Keratinocyte (primary cell): ENCODE results near the gene CSMD2. TPM values are rescaled to one million over a fixed set of nuclear protein-coding genes. Genes with fewer than 3 reads are reported as not detected.

Experiments used
- DNase-seq: peaks from one replicate; pipeline ENCODE4 v3.0.0-alpha.2; 2011; ENCODE audit warnings: low read depth, missing footprints, low spot score
- FAIRE-seq: peaks from 2 replicates; lab custom pipeline; 2011; peaks lifted over from hg19 to GRCh38; lab: Jason Lieb, UNC
- H2AFZ ChIP-seq: 2 replicates; pipeline ENCODE4 v1.6.0; 2012; ENCODE audit warnings: low read length, control low read depth, inconsistent platforms; ENCODE audit not compliant: control insufficient read depth
- H3K27ac ChIP-seq: 2 replicates; pipeline ENCODE4 v1.5.1; 2011; ENCODE audit warnings: low read length; ENCODE audit not compliant: control insufficient read depth, insufficient read depth
- H3K27me3 ChIP-seq: 3 replicates; pipeline ENCODE4 v1.6.0; 2011; ENCODE audit warnings: low read length; ENCODE audit not compliant: control insufficient read depth, insufficient read depth; ENCODE audit errors: extremely low read depth
- H3K36me3 ChIP-seq, 2 experiments: 2 replicates in 1 of 2; 3 replicates in 1 of 2; pipeline ENCODE4 v1.5.1; 2011; ENCODE audit warnings: low read length in 2 of 2, mild to moderate bottlenecking in 1 of 2; ENCODE audit not compliant: control insufficient read depth in 2 of 2, insufficient read depth in 2 of 2; ENCODE audit errors: extremely low read depth in 1 of 2
- H3K4me1 ChIP-seq: 3 replicates; pipeline ENCODE4 v1.5.1; 2011; ENCODE audit warnings: low read length; ENCODE audit not compliant: control insufficient read depth, insufficient read depth; ENCODE audit errors: extremely low read depth
- H3K4me2 ChIP-seq: 3 replicates; pipeline ENCODE4 v1.6.0; 2011; ENCODE audit warnings: low read depth, low read length; ENCODE audit not compliant: control insufficient read depth, insufficient read depth; ENCODE audit errors: extremely low read depth
- H3K4me3 ChIP-seq, 3 experiments: fragments of 200-600 bp in 1 of 3; sonication (generic) in 1 of 3; 2 replicates in 2 of 3; 3 replicates in 1 of 3; pipeline ENCODE4 v1.5.1; 2011 to 2016; ENCODE audit warnings: low read length in 3 of 3, mild to moderate bottlenecking in 3 of 3, control low read depth in 2 of 3, inconsistent platforms in 1 of 3, low read depth in 1 of 3, mixed read lengths in 1 of 3, mixed run types in 1 of 3, moderate library complexity in 1 of 3; ENCODE audit not compliant: control insufficient read depth in 2 of 3, insufficient read depth in 2 of 3; ENCODE audit errors: extremely low read depth in 1 of 3
- H3K79me2 ChIP-seq: 2 replicates; pipeline ENCODE4 v1.6.0; 2012; ENCODE audit warnings: low read length; ENCODE audit not compliant: control insufficient read depth, insufficient read depth
- H3K9ac ChIP-seq: 3 replicates; pipeline ENCODE4 v1.6.0; 2011; ENCODE audit warnings: low read length; ENCODE audit not compliant: control insufficient read depth, insufficient read depth; ENCODE audit errors: extremely low read depth
- H3K9me1 ChIP-seq: 3 replicates; pipeline ENCODE4 v1.6.0; 2011; ENCODE audit warnings: low read length; ENCODE audit not compliant: control insufficient read depth, insufficient read depth; ENCODE audit errors: extremely low read depth
- H3K9me3 ChIP-seq: 2 replicates; pipeline ENCODE4 v1.5.1; 2012; ENCODE audit warnings: low read depth, low read length; ENCODE audit not compliant: control insufficient read depth
- H4K20me1 ChIP-seq: 3 replicates; pipeline ENCODE4 v1.6.0; 2011; ENCODE audit warnings: low read length; ENCODE audit not compliant: control insufficient read depth, insufficient read depth; ENCODE audit errors: extremely low read depth
- CTCF ChIP-seq, 3 experiments: IDR thresholded peaks in 1 of 3; conservative IDR thresholded peaks in 1 of 3; optimal IDR thresholded peaks in 1 of 3; 2 replicates in 2 of 3; 3 replicates in 1 of 3; pipeline versions ENCODE3 to v1.5.1; 2011; ENCODE audit warnings: low read length in 3 of 3, mild to moderate bottlenecking in 3 of 3, moderate library complexity in 2 of 3, control low read depth in 1 of 3, inconsistent platforms in 1 of 3; ENCODE audit not compliant: insufficient read depth in 2 of 3; ENCODE audit errors: extremely low read depth in 1 of 3
- EZH2 ChIP-seq: IDR thresholded peaks from one replicate; pipeline ENCODE4 v1.6.1; 2012; ENCODE audit warnings: inconsistent platforms, mild to moderate bottlenecking, low read length, moderate library complexity
- dilution Hi-C: fragments of 300-500 bp; cut with MboI; formaldehyde crosslinking; loops from one replicate; pipeline ENCODE4 v1.7.0; 2020; ENCODE audit warnings: low sequenced_read_pairs; ENCODE audit not compliant: extremely low pct_ligation_motif_present
- polyA plus RNA-seq, 5 experiments: library from polyadenylated mRNA; depleted of rRNA in 3 of 5; stranded (reverse) in 3 of 5; stranded (forward) in 1 of 5; unstranded in 1 of 5; fragments of >200 nt; gene quantifications; 1 replicate in 1 of 5; 2 replicates in 3 of 5; 3 replicates in 1 of 5; pipeline versions ENCODE4 v1.2.1 to v1.2.3, GENCODE V29; 2011 to 2012; ENCODE audit warnings: missing spikeins in 2 of 5, low read depth in 1 of 5, low replicate concordance in 1 of 5

CSMD2 gene
- polyA plus RNA-seq, 1 donor (not counting 4 experiments of a cell fraction or from before 2014, with no cell fraction given), result 2.0 TPM

GRCh38 chr1:33517596-33518250 is 647.3 kb downstream of the CSMD2 start:
- no peaks in the 10 kb centered on the region for H3K36me3 ChIP-seq
- H3K9ac ChIP-seq, result no peak overlapping the region
- no peaks in the 10 kb centered on the region for H3K79me2 ChIP-seq
- H4K20me1 ChIP-seq, result no peaks in the 10 kb centered on the region
- DNase-seq (no peak), FAIRE-seq (no peak)
- H3K9me3 ChIP-seq, result no peaks in the 10 kb centered on the region
- no peaks in the 10 kb centered on the region for H3K27me3 ChIP-seq
- H3K4me2 ChIP-seq, result no peak overlapping the region
- no peak overlapping the region for H3K27ac ChIP-seq
- dilution Hi-C loops, result no loop called here
- H2AFZ ChIP-seq, result no peak overlapping the region
- TF ChIP-seq EZH2 (no peak), CTCF (optimal IDR thresholded peaks at IDR 0.05 in 1 of 3, IDR thresholded peaks at IDR 0.05 in 1 of 3, conservative IDR thresholded peaks at IDR 0.05 in 1 of 3; ENCODE audit: extremely low read depth in 1 of 3, insufficient read depth in 2 of 3, low read length in 3 of 3) (no peak)
- no peak overlapping the region for H3K4me3 ChIP-seq
- no peaks in the 10 kb centered on the region for H3K4me1 ChIP-seq
- H3K9me1 ChIP-seq, result no peaks in the 10 kb centered on the region

GRCh38 chr1:33516891-33517567 is 648.0 kb downstream of the CSMD2 start:
- FAIRE-seq, result no peak
- Histone ChIP-seq H3K27me3 (no peaks in the 10 kb centered on the region), H4K20me1 (no peaks in the 10 kb centered on the region), H3K79me2 (no peaks in the 10 kb centered on the region), H3K4me3 (no peak overlapping the region), H2AFZ (no peak overlapping the region), H3K9me3 (no peaks in the 10 kb centered on the region), H3K9me1 (no peaks in the 10 kb centered on the region), H3K36me3 (no peaks in the 10 kb centered on the region), H3K4me1 (no peaks in the 10 kb centered on the region), H3K27ac (no peak overlapping the region), H3K4me2 (no peak overlapping the region), H3K9ac (no peak overlapping the region)
- no peak for TF ChIP-seq CTCF (optimal IDR thresholded peaks at IDR 0.05 in 1 of 3, IDR thresholded peaks at IDR 0.05 in 1 of 3, conservative IDR thresholded peaks at IDR 0.05 in 1 of 3; ENCODE audit: extremely low read depth in 1 of 3, insufficient read depth in 2 of 3, low read length in 3 of 3)
- TF ChIP-seq EZH2, result no peak
- dilution Hi-C loops, result no loop called here
- no peak for DNase-seq
